CD14-positive monocyte (primary cell): Measurements from ENCODE around the gene CAPN9. TPM values are rescaled to one million over a fixed set of nuclear protein-coding genes. Genes with fewer than 3 reads are reported as not detected.

Experiments used
- DNase-seq, 3 donors: peaks; one replicate each; pipeline ENCODE4 v3.0.0-alpha.2; 2011 to 2022
- H2AFZ ChIP-seq: 2 replicates; pipeline ENCODE4 v1.6.0; 2012; ENCODE audit warnings: mild to moderate bottlenecking, low read depth, low read length, inconsistent platforms; ENCODE audit not compliant: insufficient read depth, poor library complexity, severe bottlenecking
- H3K27ac ChIP-seq, 2 donors: 1 replicate in 1 of 2; 2 replicates in 1 of 2; pipeline ENCODE4 v1.5.1; 2012 to 2013; ENCODE audit warnings: low read length in 2 of 2, control low read depth in 1 of 2, inconsistent platforms in 1 of 2, low read depth in 1 of 2, mild to moderate bottlenecking in 1 of 2
- H3K27me3 ChIP-seq, 2 donors: one replicate each; pipeline versions ENCODE4 v1.6.0 to v1.6.1; 2011 to 2013; ENCODE audit warnings: low read length in 2 of 2; ENCODE audit not compliant: control insufficient read depth in 2 of 2, insufficient read depth in 2 of 2
- H3K36me3 ChIP-seq, 2 donors: replicated peaks in 1 of 2; 1 replicate in 1 of 2; 2 replicates in 1 of 2; pipeline versions ENCODE4 v1.5.1 to v1.6.1; 2012 to 2013; ENCODE audit warnings: low read length in 2 of 2, control low read depth in 1 of 2, inconsistent platforms in 1 of 2, mild to moderate bottlenecking in 1 of 2; ENCODE audit not compliant: insufficient read depth in 2 of 2, control insufficient read depth in 1 of 2
- H3K4me1 ChIP-seq, 2 donors: 1 replicate in 1 of 2; 2 replicates in 1 of 2; pipeline versions ENCODE4 v1.5.1 to v1.6.1; 2012 to 2013; ENCODE audit warnings: low read length in 2 of 2, control low read depth in 1 of 2, inconsistent platforms in 1 of 2, mild to moderate bottlenecking in 1 of 2, moderate library complexity in 1 of 2; ENCODE audit not compliant: insufficient read depth in 2 of 2, control insufficient read depth in 1 of 2
- H3K4me2 ChIP-seq: replicated peaks from 2 replicates; pipeline ENCODE3; 2012; ENCODE audit warnings: low read length, moderate library complexity, mild to moderate bottlenecking; ENCODE audit not compliant: poor library complexity, severe bottlenecking; ENCODE audit errors: extremely low read depth
- H3K4me3 ChIP-seq, 3 experiments: fragments of 200-600 bp in 1 of 3; sonication (generic) in 1 of 3; replicated peaks in 1 of 3; 1 replicate in 2 of 3; 2 replicates in 1 of 3; pipeline ENCODE4 v1.5.1; 2011 to 2013; ENCODE audit warnings: low read length in 3 of 3, mild to moderate bottlenecking in 3 of 3, control low read depth in 2 of 3, low read depth in 2 of 3, inconsistent platforms in 1 of 3, moderate library complexity in 1 of 3
- H3K79me2 ChIP-seq: 2 replicates; pipeline ENCODE4 v1.6.0; 2012; ENCODE audit warnings: mild to moderate bottlenecking, control low read depth, inconsistent platforms, low read length, moderate library complexity; ENCODE audit not compliant: insufficient read depth
- H3K9ac ChIP-seq: 2 replicates; pipeline ENCODE4 v1.6.0; 2017; ENCODE audit warnings: low read length, mild to moderate bottlenecking; ENCODE audit not compliant: insufficient read depth, poor library complexity, severe bottlenecking
- H3K9me3 ChIP-seq, 2 donors: replicated peaks in 1 of 2; 1 replicate in 1 of 2; 2 replicates in 1 of 2; pipeline versions ENCODE4 v1.5.1 to v1.6.1; 2012 to 2013; ENCODE audit warnings: low read length in 2 of 2, control low read depth in 1 of 2; ENCODE audit not compliant: control insufficient read depth in 1 of 2, insufficient read depth in 1 of 2
- H4K20me1 ChIP-seq: 2 replicates; pipeline ENCODE4 v1.6.0; 2012; ENCODE audit warnings: mild to moderate bottlenecking, low read length, control low read depth, moderate library complexity; ENCODE audit not compliant: insufficient read depth
- H3K27ac Mint-ChIP-seq, 7 donors: one replicate each; pipeline ENCODE4 v1.8.0; 2020; ENCODE audit warnings: mild to moderate bottlenecking in 7 of 7, mixed read lengths in 7 of 7, moderate library complexity in 6 of 7, inconsistent platforms in 2 of 7
- H3K27me3 Mint-ChIP-seq, 3 donors: one replicate each; pipeline ENCODE4 v1.8.0; 2021 to 2022; ENCODE audit warnings: low read depth in 3 of 3, mild to moderate bottlenecking in 3 of 3, mixed read lengths in 3 of 3, moderate library complexity in 3 of 3, inconsistent platforms in 1 of 3
- H3K36me3 Mint-ChIP-seq, 2 donors: one replicate each; pipeline ENCODE4 v1.8.0; 2020; ENCODE audit warnings: mixed read lengths in 2 of 2, inconsistent platforms in 1 of 2, mild to moderate bottlenecking in 1 of 2
- H3K4me1 Mint-ChIP-seq: one replicate; pipeline ENCODE4 v1.8.0; 2020; ENCODE audit warnings: mild to moderate bottlenecking, mixed read lengths
- H3K4me3 Mint-ChIP-seq, 2 donors: one replicate each; pipeline ENCODE4 v1.8.0; 2020; ENCODE audit warnings: mild to moderate bottlenecking in 2 of 2, mixed read lengths in 2 of 2, moderate library complexity in 1 of 2
- H3K9me3 Mint-ChIP-seq, 7 donors: one replicate each; pipeline ENCODE4 v1.8.0; 2020 to 2022; ENCODE audit warnings: mixed read lengths in 7 of 7, mild to moderate bottlenecking in 6 of 7, moderate library complexity in 6 of 7, inconsistent platforms in 2 of 7
- WGBS: methylation state at CpG from one replicate; pipeline ENCODE4 v1.1.5; 2013; ENCODE audit warnings: missing lambda C conversion rate; ENCODE audit not compliant: insufficient coverage; 5-methylcytosine and 5-hydroxymethylcytosine counted together
- intact Hi-C, 2 donors: fragments of 100-400 bp; cut with micrococcal nuclease; formaldehyde crosslinking; loops; one replicate each; pipeline versions ENCODE4 v1.15.0 to v1.15.1; 2023
- polyA plus RNA-seq, 3 donors: library from polyadenylated mRNA; depleted of rRNA in 1 of 3; unstranded in 2 of 3; stranded (reverse) in 1 of 3; fragments of 300-500 nt in 2 of 3; fragments of >200 nt in 1 of 3; fragmentation: Illumina TruSeq in 2 of 3; gene quantifications; 1 replicate in 2 of 3; 2 replicates in 1 of 3; pipeline ENCODE4 v1.2.3, GENCODE V29; 2012 to 2021
- TF ChIP-seq, protein P1 (sequence below): fragments of 200-600 bp; IDR thresholded peaks from one replicate; pipeline ENCODE4 v1.8.0; 2022; ENCODE audit warnings: antibody characterized with exemption, mild to moderate bottlenecking

CAPN9 gene
- polyA plus RNA-seq, 3 donors = not detected

DNA sequence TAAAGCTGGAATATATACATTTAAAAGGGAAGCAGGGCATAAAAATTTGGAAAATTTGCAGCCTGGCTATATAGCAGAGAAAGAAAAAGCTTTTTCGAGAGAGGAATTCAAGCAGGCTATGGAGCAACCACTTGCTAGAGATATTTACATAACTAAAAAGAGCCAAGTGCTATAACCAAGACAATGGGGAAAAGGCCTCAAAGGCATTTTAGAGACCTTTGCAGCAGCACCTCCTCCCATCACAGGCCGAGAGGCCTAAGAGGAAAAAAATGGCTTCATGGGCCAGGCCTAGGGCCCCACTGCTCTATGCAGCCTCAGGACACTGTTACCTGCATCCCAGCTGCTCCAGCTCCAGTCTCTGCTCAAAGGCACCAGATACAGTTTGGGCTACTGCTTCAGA is 37.0 kb downstream of the CAPN9 start:
- Histone ChIP-seq H4K20me1 (no peaks in the 10 kb centered on the region), H2AFZ (no peak overlapping the region), H3K36me3 (no peaks in the 10 kb centered on the region), H3K27me3 (peaks cover 0 to 9% of the 10 kb centered on the region in 2 donors), H3K27ac (no peak overlapping the region), H3K4me3 (no peak overlapping the region), H3K9ac (no peak overlapping the region), H3K4me1 (no peaks in the 10 kb centered on the region), H3K4me2 (no peak overlapping the region), H3K79me2 (no peaks in the 10 kb centered on the region), H3K9me3 (no peaks in the 10 kb centered on the region)
- no peak overlapping the region for H3K4me3 Mint-ChIP-seq
- no peaks in the 10 kb centered on the region for H3K36me3 Mint-ChIP-seq
- WGBS = no CpG with 5 or more reads among the region's 2 CpGs
- intact Hi-C loops = no loop called here
- TF ChIP-seq, protein P1, sequence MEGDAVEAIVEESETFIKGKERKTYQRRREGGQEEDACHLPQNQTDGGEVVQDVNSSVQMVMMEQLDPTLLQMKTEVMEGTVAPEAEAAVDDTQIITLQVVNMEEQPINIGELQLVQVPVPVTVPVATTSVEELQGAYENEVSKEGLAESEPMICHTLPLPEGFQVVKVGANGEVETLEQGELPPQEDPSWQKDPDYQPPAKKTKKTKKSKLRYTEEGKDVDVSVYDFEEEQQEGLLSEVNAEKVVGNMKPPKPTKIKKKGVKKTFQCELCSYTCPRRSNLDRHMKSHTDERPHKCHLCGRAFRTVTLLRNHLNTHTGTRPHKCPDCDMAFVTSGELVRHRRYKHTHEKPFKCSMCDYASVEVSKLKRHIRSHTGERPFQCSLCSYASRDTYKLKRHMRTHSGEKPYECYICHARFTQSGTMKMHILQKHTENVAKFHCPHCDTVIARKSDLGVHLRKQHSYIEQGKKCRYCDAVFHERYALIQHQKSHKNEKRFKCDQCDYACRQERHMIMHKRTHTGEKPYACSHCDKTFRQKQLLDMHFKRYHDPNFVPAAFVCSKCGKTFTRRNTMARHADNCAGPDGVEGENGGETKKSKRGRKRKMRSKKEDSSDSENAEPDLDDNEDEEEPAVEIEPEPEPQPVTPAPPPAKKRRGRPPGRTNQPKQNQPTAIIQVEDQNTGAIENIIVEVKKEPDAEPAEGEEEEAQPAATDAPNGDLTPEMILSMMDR = no peak
- H3K9me3 Mint-ChIP-seq = peaks cover 0 to 2% (median 0%) of the 10 kb centered on the region in 7 donors
- no peaks in the 10 kb centered on the region for H3K4me1 Mint-ChIP-seq
- H3K27ac Mint-ChIP-seq = no peak overlapping the region
- H3K27me3 Mint-ChIP-seq = peaks cover 3 to 9% (median 8%) of the 10 kb centered on the region in 3 donors
- no peak for DNase-seq

DNA sequence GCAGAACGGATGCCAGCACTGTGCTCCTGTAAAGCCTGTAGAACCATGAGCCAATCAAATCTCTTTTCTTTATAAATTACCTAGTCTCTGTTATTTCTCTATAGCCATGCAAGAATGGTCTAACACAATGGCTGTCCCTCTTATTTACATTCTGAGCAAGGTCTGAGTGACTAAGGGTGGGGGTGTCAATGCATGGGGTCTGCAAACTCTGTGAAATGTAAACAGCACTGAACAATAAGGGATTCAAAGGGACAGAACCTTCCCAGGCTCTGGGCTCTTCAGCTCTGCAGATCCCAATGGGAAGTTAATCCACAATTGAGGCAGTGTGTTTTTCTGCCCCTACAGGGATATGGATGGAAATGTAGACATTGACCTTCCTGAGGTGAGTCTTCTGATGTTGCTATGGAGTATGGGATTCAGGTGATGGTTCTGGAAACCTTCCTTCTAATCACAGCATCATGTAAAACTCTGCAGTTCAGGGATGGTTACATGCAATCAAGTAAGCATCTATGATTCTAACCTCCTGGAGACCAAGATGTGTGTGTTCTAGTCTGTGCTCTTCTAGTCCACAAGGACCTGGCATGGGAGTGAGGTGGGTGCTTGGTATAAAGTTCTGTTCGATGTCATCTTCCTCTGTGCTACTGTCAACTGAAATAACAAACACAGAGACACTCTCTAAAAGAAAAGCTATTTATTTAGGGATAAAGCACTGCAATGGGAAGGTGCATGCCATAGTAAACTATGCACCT is 38.6 kb downstream of the CAPN9 start:
- Mint-ChIP-seq H3K4me3 (no peak overlapping the region), H3K9me3 (no peaks in the 10 kb centered on the region), H3K4me1 (no peaks in the 10 kb centered on the region), H3K36me3 (no peaks in the 10 kb centered on the region), H3K27ac (no peak overlapping the region), H3K27me3 (peaks cover 5 to 7% (median 7%) of the 10 kb centered on the region in 3 donors)
- H3K27me3 ChIP-seq = peaks cover 0 to 6% of the 10 kb centered on the region in 2 donors
- no peak overlapping the region for H2AFZ ChIP-seq
- TF ChIP-seq, protein P1 = no peak
- no peaks in the 10 kb centered on the region for H4K20me1 ChIP-seq
- no peaks in the 10 kb centered on the region for H3K4me1 ChIP-seq
- no peaks in the 10 kb centered on the region for H3K36me3 ChIP-seq
- H3K4me2 ChIP-seq = no peak overlapping the region
- H3K4me3 ChIP-seq = no peak overlapping the region
- 50% methylated on average over 1 of the region's 2 CpGs for WGBS
- no peak overlapping the region for H3K27ac ChIP-seq
- DNase-seq = no peak
- no peaks in the 10 kb centered on the region for H3K9me3 ChIP-seq
- intact Hi-C loops = no loop called here
- H3K79me2 ChIP-seq = no peaks in the 10 kb centered on the region
- H3K9ac ChIP-seq = no peak overlapping the region
